Neural crest cell (in vitro differentiated cells): ENCODE results near the gene FURIN. TPM values are rescaled to one million over a fixed set of nuclear protein-coding genes. Genes with fewer than 3 reads are reported as not detected.

Experiments used
- DNase-seq: peaks from one replicate; pipeline ENCODE4 v3.0.0; 2021; ENCODE audit warnings: low read depth, mixed read lengths, low spot score
- H3K27ac Mint-ChIP-seq: one replicate; pipeline ENCODE4 v1.8.0; 2021; ENCODE audit warnings: mild to moderate bottlenecking, mixed read lengths; ENCODE audit not compliant: unreplicated experiment
- H3K27me3 Mint-ChIP-seq: 2 replicates; pipeline ENCODE4 v1.8.0; 2021; ENCODE audit warnings: low read depth, mild to moderate bottlenecking, mixed read lengths
- H3K36me3 Mint-ChIP-seq: 2 replicates; pipeline ENCODE4 v1.8.0; 2021; ENCODE audit warnings: low read depth, mild to moderate bottlenecking, mixed read lengths
- H3K4me1 Mint-ChIP-seq: 2 replicates; pipeline ENCODE4 v1.8.0; 2021; ENCODE audit warnings: mixed read lengths
- H3K4me3 Mint-ChIP-seq: one replicate; pipeline ENCODE4 v1.8.0; 2021; ENCODE audit warnings: mild to moderate bottlenecking, mixed read lengths
- H3K9me3 Mint-ChIP-seq: 2 replicates; pipeline ENCODE4 v1.8.0; 2021; ENCODE audit warnings: mixed read lengths
- CTCF ChIP-seq: fragments of 200-600 bp; sonication (generic); conservative IDR thresholded peaks from 2 replicates; pipeline ENCODE4 v1.5.0; 2021; ENCODE audit warnings: antibody characterized with exemption, mild to moderate bottlenecking
- total RNA-seq: library from RNA; stranded (reverse); gene quantifications from 2 replicates; pipeline ENCODE4 v1.2.1, GENCODE V29; 2021

The FURIN gene
- total RNA-seq, 1 donor from 2014 or later = 15.7 TPM

- no peak for DNase-seq
- Mint-ChIP-seq H3K9me3 (no peaks in the 10 kb centered on the region), H3K27ac (no peak overlapping the region), H3K36me3 (no peaks in the 10 kb centered on the region), H3K27me3 (no peaks in the 10 kb centered on the region), H3K4me3 (no peak overlapping the region), H3K4me1 (peaks cover 9% of the 10 kb centered on the region)
- TF ChIP-seq CTCF = no peak
These were observed 10.3 kb downstream of the FURIN start for GRCh38 chr15:90878660-90879059.

GRCh38 chr15:90879730-90880366 is 11.5 kb downstream of the FURIN start:
- DNase-seq = no peak
- Mint-ChIP-seq H3K27me3 (no peaks in the 10 kb centered on the region), H3K4me3 (no peak overlapping the region), H3K4me1 (no peaks in the 10 kb centered on the region), H3K36me3 (no peaks in the 10 kb centered on the region), H3K27ac (no peak overlapping the region), H3K9me3 (no peaks in the 10 kb centered on the region)
- no peak for TF ChIP-seq CTCF

GRCh38 chr15:90880381-90881145 is 12.2 kb downstream of the FURIN start:
- H3K27me3 Mint-ChIP-seq = no peaks in the 10 kb centered on the region
- TF ChIP-seq CTCF = no peak
- DNase-seq = no peak
- no peak overlapping the region for H3K27ac Mint-ChIP-seq
- no peaks in the 10 kb centered on the region for H3K4me1 Mint-ChIP-seq
- no peak overlapping the region for H3K4me3 Mint-ChIP-seq
- H3K36me3 Mint-ChIP-seq = no peaks in the 10 kb centered on the region
- no peaks in the 10 kb centered on the region for H3K9me3 Mint-ChIP-seq

- no peaks in the 10 kb centered on the region for H3K9me3 Mint-ChIP-seq
- no peak for TF ChIP-seq CTCF
- no peaks in the 10 kb centered on the region for H3K36me3 Mint-ChIP-seq
- H3K4me3 Mint-ChIP-seq = no peak overlapping the region
- H3K4me1 Mint-ChIP-seq = peaks cover 5% of the 10 kb centered on the region
- no peaks in the 10 kb centered on the region for H3K27me3 Mint-ChIP-seq
- H3K27ac Mint-ChIP-seq = no peak overlapping the region
- DNase-seq = no peak
These were observed 13.0 kb downstream of the FURIN start for GRCh38 chr15:90881181-90881977.

- no peaks in the 10 kb centered on the region for H3K27me3 Mint-ChIP-seq
- no peak for DNase-seq
- no peaks in the 10 kb centered on the region for H3K36me3 Mint-ChIP-seq
- H3K9me3 Mint-ChIP-seq = no peaks in the 10 kb centered on the region
- H3K4me1 Mint-ChIP-seq = peaks cover 5% of the 10 kb centered on the region
- no peak overlapping the region for H3K27ac Mint-ChIP-seq
- H3K4me3 Mint-ChIP-seq = no peak overlapping the region
- no peak for TF ChIP-seq CTCF
These were observed 13.8 kb downstream of the FURIN start for GRCh38 chr15:90881978-90882721.
